Left ventricle myocardium inferior (tissue), 1 donor: Measurements from ENCODE around the gene LPO. TPM values are rescaled to one million over a fixed set of nuclear protein-coding genes. Genes with fewer than 3 reads are reported as not detected.

ENCODE experiments used
- DNase-seq: peaks from one replicate; pipeline ENCODE4 v3.0.0-alpha.2; 2020
- H3K27ac ChIP-seq: fragments of 200-600 bp; replicated peaks from 2 replicates; pipeline ENCODE4 v1.8.0; 2021
- H3K27me3 ChIP-seq: fragments of 200-600 bp; 2 replicates; pipeline ENCODE4 v1.8.0; 2021; ENCODE audit warnings: low read depth
- H3K36me3 ChIP-seq: fragments of 200-600 bp; 2 replicates; pipeline ENCODE4 v1.8.0; 2021
- H3K4me1 ChIP-seq: fragments of 200-600 bp; 2 replicates; pipeline ENCODE4 v1.8.0; 2021
- H3K4me3 ChIP-seq: fragments of 200-600 bp; 2 replicates; pipeline ENCODE4 v1.8.0; 2021; ENCODE audit warnings: mild to moderate bottlenecking, moderate library complexity
- H3K9me3 ChIP-seq: fragments of 200-600 bp; replicated peaks from 2 replicates; pipeline ENCODE4 v1.8.0; 2021
- intact Hi-C: fragments of 100-400 bp; cut with micrococcal nuclease; formaldehyde crosslinking; loops from one replicate; pipeline ENCODE4 v1.11.0; 2022
- total RNA-seq: library from RNA; stranded (reverse); fragmentation: NEBNext Ultra II Directional; extraction: Animal tissue kit (Norgen Biotek cat#: 25700); gene quantifications from one replicate; pipeline ENCODE4 v1.2.1, GENCODE V29; 2021
- TF ChIP-seq, protein P1 (sequence below): fragments of 200-600 bp; IDR thresholded peaks from 2 replicates; pipeline ENCODE4 v1.8.0; 2021; ENCODE audit warnings: antibody characterized with exemption, mild to moderate bottlenecking, borderline replicate concordance
- donor health status: DM: no; HTN: yes; CAD: no; lungs with severe emphysema.

Gene LPO
- total RNA-seq, 1 donor from 2014 or later: not detected

DNA sequence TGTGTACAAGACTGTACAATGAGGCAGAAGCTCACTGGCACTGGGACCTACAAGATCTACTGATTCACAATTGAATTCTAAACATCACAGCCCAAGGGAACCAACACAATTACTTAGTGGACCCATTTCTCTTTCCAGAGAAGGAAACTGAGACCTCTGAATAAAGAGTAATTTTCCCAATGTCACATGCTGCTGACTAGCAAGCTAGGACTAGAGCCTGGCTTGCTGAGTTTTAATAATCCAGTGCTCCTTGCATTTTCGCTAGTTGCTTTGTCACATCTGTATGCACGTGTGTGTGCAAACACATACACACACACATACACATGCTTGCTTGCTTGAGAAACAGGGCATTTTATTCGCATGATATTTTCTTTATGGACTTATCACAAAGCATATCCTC, 3.9 kb upstream of the LPO start:
- intact Hi-C loops: no loop called here
- H3K36me3 ChIP-seq: no peaks in the 10 kb centered on the region
- TF ChIP-seq, protein P1, sequence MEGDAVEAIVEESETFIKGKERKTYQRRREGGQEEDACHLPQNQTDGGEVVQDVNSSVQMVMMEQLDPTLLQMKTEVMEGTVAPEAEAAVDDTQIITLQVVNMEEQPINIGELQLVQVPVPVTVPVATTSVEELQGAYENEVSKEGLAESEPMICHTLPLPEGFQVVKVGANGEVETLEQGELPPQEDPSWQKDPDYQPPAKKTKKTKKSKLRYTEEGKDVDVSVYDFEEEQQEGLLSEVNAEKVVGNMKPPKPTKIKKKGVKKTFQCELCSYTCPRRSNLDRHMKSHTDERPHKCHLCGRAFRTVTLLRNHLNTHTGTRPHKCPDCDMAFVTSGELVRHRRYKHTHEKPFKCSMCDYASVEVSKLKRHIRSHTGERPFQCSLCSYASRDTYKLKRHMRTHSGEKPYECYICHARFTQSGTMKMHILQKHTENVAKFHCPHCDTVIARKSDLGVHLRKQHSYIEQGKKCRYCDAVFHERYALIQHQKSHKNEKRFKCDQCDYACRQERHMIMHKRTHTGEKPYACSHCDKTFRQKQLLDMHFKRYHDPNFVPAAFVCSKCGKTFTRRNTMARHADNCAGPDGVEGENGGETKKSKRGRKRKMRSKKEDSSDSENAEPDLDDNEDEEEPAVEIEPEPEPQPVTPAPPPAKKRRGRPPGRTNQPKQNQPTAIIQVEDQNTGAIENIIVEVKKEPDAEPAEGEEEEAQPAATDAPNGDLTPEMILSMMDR: no peak
- no peak overlapping the region for H3K4me3 ChIP-seq
- H3K27me3 ChIP-seq: peaks cover 98% of the 10 kb centered on the region
- H3K4me1 ChIP-seq: no peaks in the 10 kb centered on the region
- H3K9me3 ChIP-seq: no peaks in the 10 kb centered on the region
- DNase-seq: no peak
- H3K27ac ChIP-seq: no peak overlapping the region

DNA sequence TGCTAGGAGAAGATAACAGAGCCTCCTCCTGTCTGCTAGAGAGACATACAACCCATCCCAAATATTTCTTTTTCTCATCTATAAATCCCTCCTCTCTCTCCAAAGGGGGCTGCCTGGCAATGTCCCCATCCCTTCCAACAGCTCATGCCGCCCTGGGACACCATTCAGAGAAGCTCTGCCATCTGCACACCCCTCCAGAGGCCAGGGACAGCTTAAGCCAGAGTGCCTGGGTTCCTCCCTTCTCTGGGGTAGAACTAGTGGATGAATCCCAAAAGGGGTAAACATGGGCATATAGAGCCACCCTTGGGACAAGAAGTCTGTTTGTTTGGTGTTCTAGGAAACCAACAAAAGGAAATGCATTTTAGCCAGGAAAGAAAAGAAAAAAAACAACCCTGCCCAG, 2.6 kb upstream of the LPO start:
- intact Hi-C loops: no loop called here
- Histone ChIP-seq H3K36me3 (no peaks in the 10 kb centered on the region), H3K9me3 (no peaks in the 10 kb centered on the region), H3K27ac (no peak overlapping the region), H3K4me3 (no peak overlapping the region), H3K27me3 (peaks cover 99% of the 10 kb centered on the region), H3K4me1 (no peaks in the 10 kb centered on the region)
- TF ChIP-seq, protein P1: no peak
- DNase-seq: no peak

DNA sequence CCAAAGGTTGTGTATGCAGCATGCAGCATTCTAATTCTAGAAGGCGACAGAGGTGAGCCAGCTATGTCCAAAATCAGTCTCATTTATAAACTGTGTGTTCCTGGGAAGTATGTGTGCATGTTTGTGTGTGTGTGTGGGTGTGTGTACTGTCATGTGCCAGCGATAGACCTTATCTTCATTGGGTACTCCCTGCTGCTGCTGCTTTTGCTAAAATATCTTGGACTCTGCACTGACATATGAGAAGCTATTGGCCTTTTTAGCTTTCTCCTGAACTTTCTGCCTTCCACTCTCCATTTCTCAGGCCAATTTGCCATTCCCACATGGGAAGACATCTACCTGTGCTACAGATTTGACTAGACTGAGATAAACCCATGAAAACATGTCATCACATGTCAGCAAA, 2.0 kb upstream of the LPO start:
- Histone ChIP-seq H3K4me1 (no peaks in the 10 kb centered on the region), H3K27ac (no peak overlapping the region), H3K9me3 (no peaks in the 10 kb centered on the region), H3K4me3 (no peak overlapping the region), H3K27me3 (peaks cover 99% of the 10 kb centered on the region), H3K36me3 (no peaks in the 10 kb centered on the region)
- intact Hi-C loops: no loop called here
- TF ChIP-seq, protein P1: no peak
- DNase-seq: no peak

DNA sequence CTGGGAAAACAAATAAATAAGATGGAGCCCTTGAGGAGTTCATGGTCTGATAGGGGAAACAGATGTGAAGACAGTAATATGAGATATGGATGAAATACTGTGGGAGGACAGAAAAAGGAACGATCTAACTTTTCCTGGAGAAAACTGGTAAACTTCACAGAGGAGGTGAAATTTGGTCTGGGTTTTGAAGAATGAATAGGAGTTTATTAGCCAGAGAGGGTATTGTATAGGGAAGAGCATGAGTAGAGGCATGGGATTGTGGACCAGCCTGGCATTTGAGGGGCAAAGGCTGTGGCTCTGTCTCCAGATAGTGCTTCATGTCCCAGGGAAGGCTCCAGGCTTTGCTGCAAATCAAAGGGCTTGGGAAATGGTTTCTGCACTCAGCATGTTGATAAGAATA, 1.6 kb downstream of the LPO start:
- intact Hi-C loops: no loop called here
- Histone ChIP-seq H3K4me3 (no peak overlapping the region), H3K9me3 (no peaks in the 10 kb centered on the region), H3K4me1 (no peaks in the 10 kb centered on the region), H3K27ac (no peak overlapping the region), H3K27me3 (peaks cover 97% of the 10 kb centered on the region), H3K36me3 (no peaks in the 10 kb centered on the region)
- TF ChIP-seq, protein P1: no peak
- DNase-seq: no peak

DNA sequence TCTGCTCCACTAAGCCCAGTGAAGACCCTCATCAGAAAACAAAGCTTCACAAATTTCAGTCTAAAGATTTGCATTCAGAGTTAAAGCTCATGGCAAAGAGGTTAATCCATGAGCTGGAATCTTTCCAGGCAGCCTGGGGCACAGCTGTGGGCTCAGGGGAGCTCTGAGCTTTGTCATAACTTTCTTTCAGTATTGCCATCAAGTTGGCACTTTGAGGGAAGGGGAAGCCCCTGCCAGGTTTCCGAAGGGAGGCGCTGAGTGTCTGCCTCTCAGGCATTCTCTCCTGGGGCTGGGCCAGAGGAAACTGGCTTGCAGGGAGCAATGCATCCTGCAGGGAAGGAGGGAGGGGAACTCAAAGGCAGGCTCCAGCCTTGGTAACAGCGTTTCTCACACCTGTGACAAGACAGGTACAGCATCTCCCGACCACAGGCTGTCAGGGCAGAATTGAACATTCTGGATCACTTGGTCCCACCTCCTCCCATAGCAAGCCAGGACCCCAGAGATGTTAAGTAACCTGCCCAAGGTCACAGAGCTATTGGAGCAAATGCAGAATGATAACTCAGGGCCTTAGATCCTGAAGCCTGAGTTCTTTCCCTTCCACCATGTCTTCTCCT, 3.9 kb downstream of the LPO start:
- no peaks in the 10 kb centered on the region for H3K36me3 ChIP-seq
- TF ChIP-seq, protein P1: no peak
- no peaks in the 10 kb centered on the region for H3K9me3 ChIP-seq
- H3K4me1 ChIP-seq: no peaks in the 10 kb centered on the region
- H3K27me3 ChIP-seq: peaks cover 98% of the 10 kb centered on the region
- no peak overlapping the region for H3K27ac ChIP-seq
- DNase-seq: no peak
- H3K4me3 ChIP-seq: no peak overlapping the region
- intact Hi-C loops: no loop called here

DNA sequence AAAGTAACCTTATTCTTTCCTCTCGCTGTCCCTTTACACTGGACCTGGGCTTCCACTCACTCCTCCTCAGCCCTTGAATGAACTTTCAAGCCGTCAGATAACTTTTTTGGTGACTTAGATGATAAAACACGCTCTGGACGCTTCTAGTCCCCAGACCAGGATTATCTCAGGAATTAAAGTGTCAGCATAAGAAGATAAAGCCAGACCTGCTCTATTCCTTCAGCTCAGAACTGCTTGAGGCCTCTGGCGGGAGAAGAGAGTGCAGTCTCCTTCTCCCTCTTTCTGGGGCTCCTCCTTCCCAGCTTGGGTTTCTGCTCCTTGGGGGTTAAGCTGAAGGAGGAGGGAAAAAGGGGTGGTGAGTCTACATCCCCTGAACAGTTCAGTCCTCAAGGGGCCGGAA, 6.6 kb downstream of the LPO start:
- Histone ChIP-seq H3K27ac (no peak overlapping the region), H3K4me3 (no peak overlapping the region), H3K27me3 (peaks cover 97% of the 10 kb centered on the region), H3K4me1 (peaks cover 10% of the 10 kb centered on the region), H3K36me3 (no peaks in the 10 kb centered on the region), H3K9me3 (no peaks in the 10 kb centered on the region)
- DNase-seq: no peak
- TF ChIP-seq, protein P1: no peak
- intact Hi-C loops: no loop called here
